ENCODE results near the gene PICK1.
A peak's percentile ranks its signal among the peaks of the same experiment; 100 is the strongest.
"Not testable (repeated sequence)": the region's sequence is repeated elsewhere in the genome, so short reads cannot be mapped to it uniquely, and the experiment has no call there.

The PICK1 gene

GRCh38 chr22:38030311-38031133 is 26.7 kb upstream of the PICK1 start:
- DNase-seq (ENCODE audit: low spot score): no peak

GRCh38 chr22:38031491-38031890 is 25.7 kb upstream of the PICK1 start:
- no peak for FAIRE-seq

More at GRCh38 chr22:38030311-38031133, 26.7 kb upstream of the PICK1 start:
- no peak for FAIRE-seq

GRCh38 chr22:38032681-38033521 is 24.3 kb upstream of the PICK1 start:
- no peak for FAIRE-seq
- peak; percentile 37 for DNase-seq (ENCODE audit: low spot score)

More at GRCh38 chr22:38031491-38031890, 25.7 kb upstream of the PICK1 start:
- no peak for DNase-seq (ENCODE audit: low spot score)

GRCh38 chr22:38033522-38034277 is 23.5 kb upstream of the PICK1 start:
- FAIRE-seq: no peak
- DNase-seq (ENCODE audit: low spot score): no peak

- peak; percentile 68 for FAIRE-seq
- peak; percentile 86 for DNase-seq (ENCODE audit: low spot score)
Observed at GRCh38 chr22:38034278-38034882, 22.8 kb upstream of the PICK1 start.

GRCh38 chr22:38034884-38035529 is 22.2 kb upstream of the PICK1 start:
- FAIRE-seq (no peak), DNase-seq (ENCODE audit: low spot score) (no peak)

- DNase-seq (ENCODE audit: low spot score) (no peak), FAIRE-seq (no peak)
Observed at GRCh38 chr22:38035530-38035885, 21.7 kb upstream of the PICK1 start.

- FAIRE-seq: no peak
Observed at GRCh38 chr22:38036392-38037062, 20.7 kb upstream of the PICK1 start.

GRCh38 chr22:38037367-38038150 is 19.6 kb upstream of the PICK1 start:
- not testable (repeated sequence) for DNase-seq (ENCODE audit: low spot score); FAIRE-seq

More at GRCh38 chr22:38036392-38037062, 20.7 kb upstream of the PICK1 start:
- no peak for DNase-seq (ENCODE audit: low spot score)

- DNase-seq (ENCODE audit: low spot score) (no peak), FAIRE-seq (no peak)
Observed at GRCh38 chr22:38038426-38038825, 18.8 kb upstream of the PICK1 start.

- DNase-seq (ENCODE audit: low spot score): no peak
- no peak for FAIRE-seq
Observed at GRCh38 chr22:38038890-38039812, 18.1 kb upstream of the PICK1 start.

- DNase-seq (ENCODE audit: low spot score) (no peak), FAIRE-seq (no peak)
Observed at GRCh38 chr22:38040953-38041759, 16.0 kb upstream of the PICK1 start.

- DNase-seq (ENCODE audit: low spot score) (no peak), FAIRE-seq (no peak)
Observed at GRCh38 chr22:38041760-38042487, 15.3 kb upstream of the PICK1 start.

GRCh38 chr22:38042488-38042790 is 14.8 kb upstream of the PICK1 start:
- no peak for DNase-seq (ENCODE audit: low spot score)
- no peak for FAIRE-seq

- no peak for DNase-seq (ENCODE audit: low spot score)
- FAIRE-seq: no peak
Observed at GRCh38 chr22:38043151-38044039, 13.8 kb upstream of the PICK1 start.

Data from RCC 7860 (cell line).